Ishikawa (cell line): ENCODE data around the gene CNIH4.

Source experiments
- CREB1 ChIP-seq: IDR thresholded peaks from 2 replicates; pipeline ENCODE4 v1.6.1; 2012; ENCODE audit warnings: low read depth
- EP300 ChIP-seq: IDR thresholded peaks from 2 replicates; pipeline ENCODE4 v1.6.1; 2012; ENCODE audit warnings: borderline replicate concordance
- FOXM1 ChIP-seq: IDR thresholded peaks from 2 replicates; pipeline ENCODE4 v1.6.1; 2012; ENCODE audit warnings: low read depth, borderline replicate concordance
- NFIC ChIP-seq: IDR thresholded peaks from 2 replicates; pipeline ENCODE4 v1.6.1; 2012
- RAD21 ChIP-seq: IDR thresholded peaks from 2 replicates; pipeline ENCODE4 v1.6.1; 2012; ENCODE audit warnings: low read depth
- TAF1 ChIP-seq: IDR thresholded peaks from 2 replicates; pipeline ENCODE4 v1.6.1; 2012; ENCODE audit warnings: low read depth, mild to moderate bottlenecking
- TEAD4 ChIP-seq: IDR thresholded peaks from 2 replicates; pipeline ENCODE4 v1.6.1; 2012
- USF1 ChIP-seq: IDR thresholded peaks from 2 replicates; pipeline ENCODE4 v1.6.1; 2012
- YY1 ChIP-seq: IDR thresholded peaks from 2 replicates; pipeline ENCODE4 v1.6.1; 2012; ENCODE audit warnings: low read depth
- TF ChIP-seq, protein P1 (sequence below): IDR thresholded peaks from 2 replicates; pipeline ENCODE4 v1.6.1; 2012
- TF ChIP-seq, protein P2 (sequence below): IDR thresholded peaks from 2 replicates; pipeline ENCODE4 v1.6.1; 2012; ENCODE audit warnings: low read depth, mild to moderate bottlenecking

- no peak for TF ChIP-seq YY1
- TF ChIP-seq, protein P1, sequence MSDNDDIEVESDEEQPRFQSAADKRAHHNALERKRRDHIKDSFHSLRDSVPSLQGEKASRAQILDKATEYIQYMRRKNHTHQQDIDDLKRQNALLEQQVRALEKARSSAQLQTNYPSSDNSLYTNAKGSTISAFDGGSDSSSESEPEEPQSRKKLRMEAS, result no peak
- no peak for TF ChIP-seq CREB1
- no peak for TF ChIP-seq TAF1
- TF ChIP-seq TEAD4, result no peak
- TF ChIP-seq, protein P2, sequence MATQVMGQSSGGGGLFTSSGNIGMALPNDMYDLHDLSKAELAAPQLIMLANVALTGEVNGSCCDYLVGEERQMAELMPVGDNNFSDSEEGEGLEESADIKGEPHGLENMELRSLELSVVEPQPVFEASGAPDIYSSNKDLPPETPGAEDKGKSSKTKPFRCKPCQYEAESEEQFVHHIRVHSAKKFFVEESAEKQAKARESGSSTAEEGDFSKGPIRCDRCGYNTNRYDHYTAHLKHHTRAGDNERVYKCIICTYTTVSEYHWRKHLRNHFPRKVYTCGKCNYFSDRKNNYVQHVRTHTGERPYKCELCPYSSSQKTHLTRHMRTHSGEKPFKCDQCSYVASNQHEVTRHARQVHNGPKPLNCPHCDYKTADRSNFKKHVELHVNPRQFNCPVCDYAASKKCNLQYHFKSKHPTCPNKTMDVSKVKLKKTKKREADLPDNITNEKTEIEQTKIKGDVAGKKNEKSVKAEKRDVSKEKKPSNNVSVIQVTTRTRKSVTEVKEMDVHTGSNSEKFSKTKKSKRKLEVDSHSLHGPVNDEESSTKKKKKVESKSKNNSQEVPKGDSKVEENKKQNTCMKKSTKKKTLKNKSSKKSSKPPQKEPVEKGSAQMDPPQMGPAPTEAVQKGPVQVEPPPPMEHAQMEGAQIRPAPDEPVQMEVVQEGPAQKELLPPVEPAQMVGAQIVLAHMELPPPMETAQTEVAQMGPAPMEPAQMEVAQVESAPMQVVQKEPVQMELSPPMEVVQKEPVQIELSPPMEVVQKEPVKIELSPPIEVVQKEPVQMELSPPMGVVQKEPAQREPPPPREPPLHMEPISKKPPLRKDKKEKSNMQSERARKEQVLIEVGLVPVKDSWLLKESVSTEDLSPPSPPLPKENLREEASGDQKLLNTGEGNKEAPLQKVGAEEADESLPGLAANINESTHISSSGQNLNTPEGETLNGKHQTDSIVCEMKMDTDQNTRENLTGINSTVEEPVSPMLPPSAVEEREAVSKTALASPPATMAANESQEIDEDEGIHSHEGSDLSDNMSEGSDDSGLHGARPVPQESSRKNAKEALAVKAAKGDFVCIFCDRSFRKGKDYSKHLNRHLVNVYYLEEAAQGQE, result no peak
- TF ChIP-seq EP300, result no peak
- no peak for TF ChIP-seq NFIC
- no peak for TF ChIP-seq RAD21
- TF ChIP-seq USF1, result no peak
- no peak for TF ChIP-seq FOXM1
Measured at GRCh38 chr1:224373008-224373590, 16.4 kb downstream of the CNIH4 start.
